ENCODE results near the gene MARCHF3.
"Not testable (repeated sequence)": the region's sequence is repeated elsewhere in the genome, so short reads cannot be mapped to it uniquely, and the experiment has no call there.

The MARCHF3 gene

GRCh38 chr5:126869005-126869451 lies 161.3 kb downstream of the MARCHF3 start:
- DNase-seq = peak; percentile 29

GRCh38 chr5:126868338-126869004 lies 161.9 kb downstream of the MARCHF3 start:
- DNase-seq = no peak

GRCh38 chr5:126866851-126867636 lies 163.3 kb downstream of the MARCHF3 start:
- no peak for DNase-seq

GRCh38 chr5:126865299-126865698 lies 165.1 kb downstream of the MARCHF3 start:
- no peak for DNase-seq

- no peak for DNase-seq
Observed at GRCh38 chr5:126864042-126864688, 166.2 kb downstream of the MARCHF3 start.

- no peak for DNase-seq
Observed at GRCh38 chr5:126863402-126863801, 167.0 kb downstream of the MARCHF3 start.

- no peak for DNase-seq
Observed at GRCh38 chr5:126858441-126858840, 171.9 kb downstream of the MARCHF3 start.

- DNase-seq = no peak
Observed at GRCh38 chr5:126857472-126858410, 172.6 kb downstream of the MARCHF3 start.

GRCh38 chr5:126855266-126855665 lies 175.1 kb downstream of the MARCHF3 start:
- DNase-seq = peak; percentile 22

GRCh38 chr5:126854526-126855110 lies 175.7 kb downstream of the MARCHF3 start:
- no peak for DNase-seq

- not testable (repeated sequence) for DNase-seq
Observed at GRCh38 chr5:126853541-126854307, 176.6 kb downstream of the MARCHF3 start.

GRCh38 chr5:126852841-126853271 lies 177.5 kb downstream of the MARCHF3 start:
- no peak for DNase-seq

- DNase-seq = no peak
Observed at GRCh38 chr5:126852091-126852571, 178.2 kb downstream of the MARCHF3 start.

GRCh38 chr5:126851501-126852011 lies 178.8 kb downstream of the MARCHF3 start:
- DNase-seq = no peak

GRCh38 chr5:126849101-126849678 lies 181.2 kb downstream of the MARCHF3 start:
- DNase-seq = no peak

- no peak for DNase-seq
Observed at GRCh38 chr5:126848253-126848652, 182.1 kb downstream of the MARCHF3 start.

GRCh38 chr5:126847826-126848251 lies 182.5 kb downstream of the MARCHF3 start:
- no peak for DNase-seq

- peak; percentile 43 for DNase-seq
Observed at GRCh38 chr5:126847456-126847820, 182.9 kb downstream of the MARCHF3 start.

GRCh38 chr5:126846744-126847455 lies 183.5 kb downstream of the MARCHF3 start:
- no peak for DNase-seq

GRCh38 chr5:126846344-126846743 lies 184.0 kb downstream of the MARCHF3 start:
- DNase-seq = peak; percentile 27

Data from hematopoietic multipotent progenitor cell treated with erythropoietin and hydrocortisone succinate and interleukin-3 and kit ligand, for 6 days (in vitro differentiated cells).